Measurements from ENCODE around the gene RDH5. TPM values are rescaled to one million over a fixed set of nuclear protein-coding genes. Genes with fewer than 3 reads are reported as not detected.

RDH5 gene
- polyA plus RNA-seq, 1 donor from 2014 or later: 3.4 TPM

- Histone ChIP-seq H3K9me2 (ENCODE audit: insufficient read depth, low read length) (no peaks in the 10 kb centered on the region), H3K27me3 (ENCODE audit: insufficient read depth, low read depth, low read length) (no peaks in the 10 kb centered on the region), H3K4me2 (ENCODE audit: low read length) (peak overlapping the region; percentile 96), H3K79me2 (replicated peaks; ENCODE audit: insufficient read depth, low read length) (peaks cover 7% of the 10 kb centered on the region), H3K9me3 (ENCODE audit: low read length) (no peaks in the 10 kb centered on the region), H3K4me3 (ENCODE audit: low read length) (peak overlapping the region; percentile 69), H3K27ac (ENCODE audit: low read length) (peak overlapping the region; percentile 97), H4K20me1 (ENCODE audit: insufficient read depth) (no peaks in the 10 kb centered on the region), H2AFZ (ENCODE audit: low read depth, low read length) (peak overlapping the region; percentile 77), H3K9ac (ENCODE audit: low read length) (peak overlapping the region; percentile 87), H3K36me3 (ENCODE audit: insufficient read depth, low read length) (no peaks in the 10 kb centered on the region), H3F3A (ENCODE audit: insufficient read depth, low read length, poor library complexity, severe bottlenecking) (peaks cover 9% of the 10 kb centered on the region)
- TF ChIP-seq REST (IDR thresholded peaks at IDR 0.05; ENCODE audit: borderline replicate concordance): peak; percentile 30
- TF ChIP-seq POLR2AphosphoS5 (IDR thresholded peaks at IDR 0.05): peak; percentile 84
- TF ChIP-seq RAD21 (conservative IDR thresholded peaks at IDR 0.05): peak; percentile 91
- no peak for TF ChIP-seq EZH2 (IDR thresholded peaks at IDR 0.05; ENCODE audit: borderline replicate concordance, insufficient read depth, low read length, poor library complexity, severe bottlenecking)
- TF ChIP-seq SMC3 (conservative IDR thresholded peaks at IDR 0.05; ENCODE audit: poor library complexity): peak; percentile 87
- TF ChIP-seq, protein P1, sequence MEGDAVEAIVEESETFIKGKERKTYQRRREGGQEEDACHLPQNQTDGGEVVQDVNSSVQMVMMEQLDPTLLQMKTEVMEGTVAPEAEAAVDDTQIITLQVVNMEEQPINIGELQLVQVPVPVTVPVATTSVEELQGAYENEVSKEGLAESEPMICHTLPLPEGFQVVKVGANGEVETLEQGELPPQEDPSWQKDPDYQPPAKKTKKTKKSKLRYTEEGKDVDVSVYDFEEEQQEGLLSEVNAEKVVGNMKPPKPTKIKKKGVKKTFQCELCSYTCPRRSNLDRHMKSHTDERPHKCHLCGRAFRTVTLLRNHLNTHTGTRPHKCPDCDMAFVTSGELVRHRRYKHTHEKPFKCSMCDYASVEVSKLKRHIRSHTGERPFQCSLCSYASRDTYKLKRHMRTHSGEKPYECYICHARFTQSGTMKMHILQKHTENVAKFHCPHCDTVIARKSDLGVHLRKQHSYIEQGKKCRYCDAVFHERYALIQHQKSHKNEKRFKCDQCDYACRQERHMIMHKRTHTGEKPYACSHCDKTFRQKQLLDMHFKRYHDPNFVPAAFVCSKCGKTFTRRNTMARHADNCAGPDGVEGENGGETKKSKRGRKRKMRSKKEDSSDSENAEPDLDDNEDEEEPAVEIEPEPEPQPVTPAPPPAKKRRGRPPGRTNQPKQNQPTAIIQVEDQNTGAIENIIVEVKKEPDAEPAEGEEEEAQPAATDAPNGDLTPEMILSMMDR (IDR thresholded peaks at IDR 0.05; ENCODE audit: poor library complexity, severe bottlenecking): peak; percentile 95
- TF ChIP-seq MXI1 (conservative IDR thresholded peaks at IDR 0.05; ENCODE audit: poor library complexity, severe bottlenecking): peak; percentile 65
- TF ChIP-seq EP300 (conservative IDR thresholded peaks at IDR 0.05; ENCODE audit: poor library complexity, severe bottlenecking): peak; percentile 11
- TF ChIP-seq TAF1 (IDR thresholded peaks at IDR 0.05; ENCODE audit: low read depth): no peak
Observed at GRCh38 chr12:55738123-55739024, 18.2 kb downstream of the RDH5 start.

DNA sequence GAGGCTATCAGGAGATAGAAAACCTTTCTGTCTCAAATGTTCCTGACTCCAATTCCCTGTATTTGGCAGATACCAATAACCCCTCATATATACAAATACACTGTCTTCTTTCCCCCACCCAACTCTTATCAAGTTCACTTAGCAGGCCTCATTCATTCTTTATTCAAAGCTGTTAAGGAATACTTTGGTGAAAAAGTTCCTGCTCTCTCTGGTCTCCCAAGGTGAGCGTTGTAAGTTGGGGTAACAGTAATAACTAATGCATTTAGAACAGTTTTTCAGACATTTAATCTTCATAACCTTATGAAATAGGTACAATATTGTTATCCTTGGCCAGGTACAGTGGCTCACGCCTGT is 18.8 kb downstream of the RDH5 start:
- Histone ChIP-seq H3K27ac (ENCODE audit: low read length) (no peak overlapping the region), H3K4me3 (ENCODE audit: low read length) (peak overlapping the region; percentile 69)
- TF ChIP-seq MXI1 (conservative IDR thresholded peaks at IDR 0.05; ENCODE audit: poor library complexity, severe bottlenecking) (no peak), REST (IDR thresholded peaks at IDR 0.05; ENCODE audit: borderline replicate concordance) (no peak), POLR2AphosphoS5 (IDR thresholded peaks at IDR 0.05) (no peak), RAD21 (conservative IDR thresholded peaks at IDR 0.05) (no peak), EP300 (conservative IDR thresholded peaks at IDR 0.05; ENCODE audit: poor library complexity, severe bottlenecking) (no peak), TAF1 (IDR thresholded peaks at IDR 0.05; ENCODE audit: low read depth) (no peak)
- TF ChIP-seq, protein P1 (IDR thresholded peaks at IDR 0.05; ENCODE audit: poor library complexity, severe bottlenecking): no peak

More for the DNA sequence above, 18.8 kb downstream of the RDH5 start:
- Histone ChIP-seq H3F3A (ENCODE audit: insufficient read depth, low read length, poor library complexity, severe bottlenecking) (peaks cover 12% of the 10 kb centered on the region), H3K9me3 (ENCODE audit: low read length) (no peaks in the 10 kb centered on the region), H4K20me1 (ENCODE audit: insufficient read depth) (no peaks in the 10 kb centered on the region), H3K4me2 (ENCODE audit: low read length) (no peak overlapping the region), H3K27me3 (ENCODE audit: insufficient read depth, low read depth, low read length) (no peaks in the 10 kb centered on the region), H3K36me3 (ENCODE audit: insufficient read depth, low read length) (no peaks in the 10 kb centered on the region), H2AFZ (ENCODE audit: low read depth, low read length) (no peak overlapping the region), H3K9ac (ENCODE audit: low read length) (no peak overlapping the region), H3K79me2 (replicated peaks; ENCODE audit: insufficient read depth, low read length) (peaks cover 13% of the 10 kb centered on the region), H3K9me2 (ENCODE audit: insufficient read depth, low read length) (no peaks in the 10 kb centered on the region)

Data from neural cell (in vitro differentiated cells).